ENCODE results near the gene NDEL1. TPM values are rescaled to one million over a fixed set of nuclear protein-coding genes. Genes with fewer than 3 reads are reported as not detected.

The NDEL1 gene
- total RNA-seq, 1 donor from 2014 or later: 84.5 TPM

- no peak for DNase-seq (ENCODE audit: low spot score)
These were observed 42.2 kb downstream of the NDEL1 start for GRCh38 chr17:8477715-8478441.

GRCh38 chr17:8479431-8479947 is 43.8 kb downstream of the NDEL1 start:
- DNase-seq (ENCODE audit: low spot score): no peak

GRCh38 chr17:8480011-8480976 is 44.6 kb downstream of the NDEL1 start:
- DNase-seq (ENCODE audit: low spot score): no peak

- DNase-seq (ENCODE audit: low spot score): no peak
These were observed 45.4 kb downstream of the NDEL1 start for GRCh38 chr17:8481089-8481488.

- DNase-seq (ENCODE audit: low spot score): no peak
These were observed 46.0 kb downstream of the NDEL1 start for GRCh38 chr17:8481703-8482102.

GRCh38 chr17:8482546-8482945 is 46.9 kb downstream of the NDEL1 start:
- no peak for DNase-seq (ENCODE audit: low spot score)

- DNase-seq (ENCODE audit: low spot score): no peak
These were observed 48.8 kb downstream of the NDEL1 start for GRCh38 chr17:8484465-8484864.

GRCh38 chr17:8485491-8485890 is 49.8 kb downstream of the NDEL1 start:
- DNase-seq (ENCODE audit: low spot score): no peak

GRCh38 chr17:8487130-8487645 is 51.5 kb downstream of the NDEL1 start:
- DNase-seq (ENCODE audit: low spot score): no peak

GRCh38 chr17:8487743-8488142 is 52.1 kb downstream of the NDEL1 start:
- DNase-seq (ENCODE audit: low spot score): no peak

- no peak for DNase-seq (ENCODE audit: low spot score)
These were observed 52.8 kb downstream of the NDEL1 start for GRCh38 chr17:8488491-8488890.

GRCh38 chr17:8488901-8489300 is 53.2 kb downstream of the NDEL1 start:
- no peak for DNase-seq (ENCODE audit: low spot score)

- DNase-seq (ENCODE audit: low spot score): no peak
These were observed 54.2 kb downstream of the NDEL1 start for GRCh38 chr17:8489841-8490240.

GRCh38 chr17:8490256-8491023 is 54.8 kb downstream of the NDEL1 start:
- DNase-seq (ENCODE audit: low spot score): no peak

GRCh38 chr17:8492121-8492520 is 56.4 kb downstream of the NDEL1 start:
- DNase-seq (ENCODE audit: low spot score): no peak

- no peak for DNase-seq (ENCODE audit: low spot score)
These were observed 58.3 kb downstream of the NDEL1 start for GRCh38 chr17:8494021-8494420.

GRCh38 chr17:8494506-8495111 is 58.9 kb downstream of the NDEL1 start:
- DNase-seq (ENCODE audit: low spot score): no peak

- DNase-seq (ENCODE audit: low spot score): no peak
These were observed 60.4 kb downstream of the NDEL1 start for GRCh38 chr17:8496081-8496480.

- DNase-seq (ENCODE audit: low spot score): no peak
These were observed 63.5 kb downstream of the NDEL1 start for GRCh38 chr17:8499171-8499570.

- peak; percentile 1 for DNase-seq (ENCODE audit: low spot score)
These were observed 63.9 kb downstream of the NDEL1 start for GRCh38 chr17:8499614-8500013.

GRCh38 chr17:8500609-8501008 is 64.9 kb downstream of the NDEL1 start:
- no peak for DNase-seq (ENCODE audit: low spot score)

Measured in ureter (tissue), 1 donor.